ENCODE results near the gene ECHS1.

GRCh38 chr10:133313192-133313591 is 60.0 kb downstream of the ECHS1 start:
- TF ChIP-seq CTCF (IDR thresholded peaks at IDR 0.05) (no peak), ZFX (IDR thresholded peaks at IDR 0.05; ENCODE audit: borderline replicate concordance) (no peak)

Data from 22Rv1 (cell line).